Fibroblast of the aortic adventitia (primary cell): Measurements from ENCODE around the gene DOCK4. TPM values are rescaled to one million over a fixed set of nuclear protein-coding genes. Genes with fewer than 3 reads are reported as not detected.
"Not testable (repeated sequence)": the region's sequence is repeated elsewhere in the genome, so short reads cannot be mapped to it uniquely, and the experiment has no call there.

Source experiments
- DNase-seq: peaks from one replicate; pipeline ENCODE4 v3.0.0-alpha.2; 2010; ENCODE audit warnings: low read depth
- H3K4me3 ChIP-seq: 2 replicates; pipeline ENCODE4 v1.5.1; 2011; ENCODE audit warnings: low read depth, mild to moderate bottlenecking, control low read depth, low read length, moderate library complexity
- total RNA-seq: library from RNA; depleted of rRNA; stranded (reverse); fragments of >200 nt; gene quantifications from 2 replicates; pipeline ENCODE4 v1.2.3, GENCODE V29; 2012; ENCODE audit warnings: low replicate concordance
- TF ChIP-seq, protein P1 (sequence below): IDR thresholded peaks from 2 replicates; pipeline ENCODE4 v1.5.1; 2011; ENCODE audit warnings: mild to moderate bottlenecking, low read length, control low read depth, inconsistent platforms; ENCODE audit not compliant: insufficient read depth

DOCK4 gene
- total RNA-seq, 1 donor = 25.9 TPM

DNA sequence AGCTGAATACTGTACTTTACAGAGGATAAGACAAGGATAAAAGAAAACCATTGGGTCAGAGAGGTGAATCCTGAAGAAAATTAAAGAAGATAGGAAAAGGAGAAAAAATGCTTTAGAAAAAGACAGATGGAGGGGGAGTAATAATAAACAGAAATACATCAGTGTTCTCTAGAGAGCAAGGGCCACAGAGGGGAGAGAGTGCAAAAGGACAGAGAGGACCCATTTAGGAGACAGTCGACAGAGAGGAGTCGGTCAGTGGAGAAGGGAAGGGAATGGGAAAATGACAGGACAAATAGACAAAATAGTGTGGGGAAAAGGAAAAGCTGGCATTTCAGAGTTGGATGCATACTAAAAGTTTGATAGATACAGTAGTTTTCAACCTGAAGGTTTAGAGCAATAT, 287.0 kb downstream of the DOCK4 start:
- TF ChIP-seq, protein P1, sequence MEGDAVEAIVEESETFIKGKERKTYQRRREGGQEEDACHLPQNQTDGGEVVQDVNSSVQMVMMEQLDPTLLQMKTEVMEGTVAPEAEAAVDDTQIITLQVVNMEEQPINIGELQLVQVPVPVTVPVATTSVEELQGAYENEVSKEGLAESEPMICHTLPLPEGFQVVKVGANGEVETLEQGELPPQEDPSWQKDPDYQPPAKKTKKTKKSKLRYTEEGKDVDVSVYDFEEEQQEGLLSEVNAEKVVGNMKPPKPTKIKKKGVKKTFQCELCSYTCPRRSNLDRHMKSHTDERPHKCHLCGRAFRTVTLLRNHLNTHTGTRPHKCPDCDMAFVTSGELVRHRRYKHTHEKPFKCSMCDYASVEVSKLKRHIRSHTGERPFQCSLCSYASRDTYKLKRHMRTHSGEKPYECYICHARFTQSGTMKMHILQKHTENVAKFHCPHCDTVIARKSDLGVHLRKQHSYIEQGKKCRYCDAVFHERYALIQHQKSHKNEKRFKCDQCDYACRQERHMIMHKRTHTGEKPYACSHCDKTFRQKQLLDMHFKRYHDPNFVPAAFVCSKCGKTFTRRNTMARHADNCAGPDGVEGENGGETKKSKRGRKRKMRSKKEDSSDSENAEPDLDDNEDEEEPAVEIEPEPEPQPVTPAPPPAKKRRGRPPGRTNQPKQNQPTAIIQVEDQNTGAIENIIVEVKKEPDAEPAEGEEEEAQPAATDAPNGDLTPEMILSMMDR = no peak
- H3K4me3 ChIP-seq = no peak overlapping the region
- no peak for DNase-seq

DNA sequence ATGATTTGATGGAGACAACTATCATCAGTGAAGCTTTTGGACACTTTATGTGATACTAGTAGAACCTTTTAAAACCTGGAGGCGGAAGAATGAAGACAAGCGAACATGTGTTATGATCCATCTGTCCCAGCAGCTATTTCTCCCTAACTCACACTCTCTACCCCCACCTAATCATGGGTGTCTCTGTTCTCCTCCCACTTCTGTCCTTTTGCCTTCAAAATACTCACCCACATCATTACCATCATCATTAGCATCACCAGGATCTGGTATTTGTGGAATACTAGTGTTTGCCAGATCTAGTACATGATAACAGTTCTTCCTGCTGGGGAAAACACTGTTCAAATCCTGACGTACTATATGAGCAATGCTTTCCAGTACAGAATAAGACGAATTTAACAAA, 287.7 kb downstream of the DOCK4 start:
- DNase-seq = no peak
- no peak overlapping the region for H3K4me3 ChIP-seq
- TF ChIP-seq, protein P1 = no peak

DNA sequence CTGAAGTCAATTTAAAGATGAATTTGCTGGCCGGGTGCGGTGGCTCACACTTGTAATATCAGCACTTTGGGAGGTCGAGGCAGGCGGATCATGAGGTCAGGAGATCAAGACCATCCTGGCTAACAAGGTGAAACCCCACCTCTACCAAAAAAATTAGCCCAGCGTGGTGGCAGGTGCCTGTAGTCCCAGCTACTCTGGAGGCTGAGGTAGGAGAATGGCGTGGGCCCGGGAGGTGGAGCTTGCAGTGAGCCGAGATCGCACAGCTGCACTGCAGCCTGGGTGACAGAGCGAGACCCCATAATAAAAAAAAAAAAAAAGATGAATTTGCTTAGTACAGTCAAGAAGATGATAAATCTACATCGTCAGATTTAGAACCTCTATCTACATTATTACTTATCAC, 288.8 kb downstream of the DOCK4 start:
- not testable (repeated sequence) for DNase-seq, H3K4me3 ChIP-seq

DNA sequence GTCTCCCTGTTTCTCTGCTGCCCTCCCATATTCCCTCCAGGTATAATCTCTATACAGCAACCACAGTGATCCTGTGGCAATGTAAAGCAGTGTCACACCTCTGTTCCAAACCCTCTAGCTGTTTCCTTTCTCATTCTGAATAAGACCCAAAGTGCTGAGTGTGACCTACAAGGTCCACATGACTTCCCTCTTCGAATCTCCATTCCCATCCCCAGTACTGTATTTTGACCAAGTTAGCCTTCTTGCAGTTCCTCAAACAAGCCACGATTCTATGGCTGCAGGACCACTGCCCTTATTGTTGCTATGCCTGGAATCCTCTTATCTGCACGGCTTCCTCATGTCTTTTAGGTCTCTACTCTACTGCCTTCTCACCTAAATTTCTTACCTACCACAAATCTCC, 291.9 kb downstream of the DOCK4 start:
- TF ChIP-seq, protein P1 = no peak
- H3K4me3 ChIP-seq = no peak overlapping the region
- DNase-seq = no peak

DNA sequence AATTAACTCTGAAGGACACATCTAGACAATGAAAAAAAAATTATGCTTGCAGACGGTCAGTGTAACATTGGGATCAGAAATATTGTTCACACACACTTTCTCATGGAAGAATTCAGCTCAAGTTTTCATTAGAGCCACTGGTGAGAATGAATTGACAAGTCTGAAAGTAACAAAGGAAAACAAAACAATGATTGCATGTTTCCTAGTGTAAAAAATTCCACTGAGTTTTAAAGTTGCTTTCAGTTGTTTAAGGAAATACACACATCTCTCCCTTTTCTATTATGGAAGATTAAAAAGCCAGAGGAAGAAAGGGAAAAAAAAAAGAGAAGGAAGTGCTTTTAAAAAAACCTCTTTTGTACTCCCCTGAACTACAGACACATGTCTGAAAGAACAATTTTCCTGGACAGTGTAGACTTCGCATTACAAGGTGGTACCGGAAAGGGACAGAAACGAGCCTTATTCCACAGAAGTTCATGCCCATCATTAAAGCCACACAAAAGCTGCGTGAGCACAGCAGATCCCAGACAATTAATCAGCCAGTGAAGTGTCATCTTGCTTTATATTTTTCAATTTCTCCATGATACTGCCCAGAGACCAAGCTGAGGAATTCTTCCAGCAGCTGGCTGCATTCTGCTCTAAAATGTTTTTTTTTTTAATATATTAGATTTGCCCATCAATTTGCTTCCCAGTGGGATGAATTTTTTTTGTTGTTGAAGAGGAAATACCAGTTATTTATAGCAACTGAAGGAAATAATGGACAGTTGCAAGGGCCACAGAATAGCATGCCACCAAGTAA, 294.8 kb downstream of the DOCK4 start:
- TF ChIP-seq, protein P1 = no peak
- H3K4me3 ChIP-seq = no peak overlapping the region
- no peak for DNase-seq

DNA sequence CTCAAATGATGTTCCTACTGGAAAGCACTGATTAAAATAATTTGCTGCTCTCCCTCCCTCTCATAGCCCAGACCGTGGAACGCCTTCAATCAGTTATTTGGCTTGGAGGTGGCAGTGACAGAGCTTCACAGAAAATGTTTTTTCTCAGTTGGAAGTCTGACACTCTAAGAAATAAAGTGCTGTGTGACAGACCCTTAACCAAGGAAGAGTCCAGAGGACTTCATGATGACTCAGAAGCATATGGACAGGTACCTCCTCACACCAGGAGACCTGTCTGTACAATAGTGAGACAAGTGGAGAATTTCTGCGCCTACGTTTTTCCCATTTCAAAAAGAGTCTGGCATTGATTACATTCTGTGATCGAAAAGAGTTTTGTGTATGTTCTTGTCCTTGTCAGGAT, 295.5 kb downstream of the DOCK4 start:
- TF ChIP-seq, protein P1 = no peak
- H3K4me3 ChIP-seq = no peak overlapping the region
- DNase-seq = no peak

DNA sequence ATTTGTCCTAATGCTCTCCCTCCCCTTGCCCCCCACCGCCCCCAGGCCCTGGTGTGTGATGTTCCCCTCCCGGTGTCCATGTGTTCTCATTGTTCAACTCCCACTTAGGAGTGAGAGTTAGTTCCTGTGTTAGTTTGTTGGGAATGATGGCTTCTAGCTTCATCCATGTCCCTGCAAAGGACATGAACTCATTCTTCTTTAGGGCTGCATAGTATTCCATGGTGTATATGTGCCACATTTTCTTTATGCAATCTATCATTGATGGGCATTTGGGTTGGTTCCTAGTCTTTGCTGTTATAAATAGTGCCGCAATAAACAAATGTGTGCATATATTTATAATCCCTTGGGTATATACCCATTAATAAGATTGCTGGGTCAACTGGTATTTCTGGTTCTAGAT, 297.5 kb downstream of the DOCK4 start:
- not testable (repeated sequence) for H3K4me3 ChIP-seq, DNase-seq

DNA sequence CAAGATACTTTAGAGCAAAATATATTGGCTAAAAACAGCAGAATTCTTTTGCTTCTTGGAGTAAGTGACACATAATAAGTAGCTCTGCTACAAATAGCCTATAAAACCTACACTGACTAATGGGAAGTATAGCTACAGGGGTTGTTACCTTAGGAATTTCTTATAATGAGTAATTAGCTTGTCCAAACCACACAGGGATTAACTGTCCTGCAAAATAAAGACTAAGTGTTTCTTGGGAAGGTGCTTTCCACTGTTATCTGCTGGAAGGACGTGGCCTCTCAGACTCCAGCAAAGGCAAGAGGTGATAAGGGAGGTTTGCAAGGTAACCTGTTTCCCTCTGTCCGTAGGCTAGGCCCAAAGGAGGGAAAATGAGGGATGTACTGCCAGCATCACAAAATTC, 302.4 kb downstream of the DOCK4 start:
- H3K4me3 ChIP-seq = no peak overlapping the region
- TF ChIP-seq, protein P1 = no peak
- no peak for DNase-seq
